GM06990 (cell line): ENCODE data around the gene FSTL4.

ENCODE experiments used
- DNase-seq: peaks from one replicate; pipeline ENCODE4 v3.0.0-alpha.2; 2011; ENCODE audit not compliant: insufficient read length; ENCODE audit errors: extremely low read depth
- H3K27me3 ChIP-seq: replicated peaks from 2 replicates; pipeline ENCODE4 v1.6.0; 2011; ENCODE audit warnings: low read length; ENCODE audit not compliant: control insufficient read depth, insufficient read depth
- H3K36me3 ChIP-seq: 2 replicates; pipeline ENCODE4 v1.5.1; 2011; ENCODE audit warnings: low read length; ENCODE audit not compliant: control insufficient read depth, insufficient read depth
- H3K4me3 ChIP-seq: replicated peaks from 2 replicates; pipeline ENCODE4 v1.5.1; 2011; ENCODE audit warnings: low read depth, mild to moderate bottlenecking, control low read depth, low read length
- CTCF ChIP-seq: IDR thresholded peaks from 2 replicates; pipeline ENCODE4 v1.5.1; 2011; ENCODE audit warnings: low read length, control low read depth, mild to moderate bottlenecking, inconsistent platforms; ENCODE audit not compliant: insufficient read depth, poor library complexity, severe bottlenecking

Gene FSTL4

DNA sequence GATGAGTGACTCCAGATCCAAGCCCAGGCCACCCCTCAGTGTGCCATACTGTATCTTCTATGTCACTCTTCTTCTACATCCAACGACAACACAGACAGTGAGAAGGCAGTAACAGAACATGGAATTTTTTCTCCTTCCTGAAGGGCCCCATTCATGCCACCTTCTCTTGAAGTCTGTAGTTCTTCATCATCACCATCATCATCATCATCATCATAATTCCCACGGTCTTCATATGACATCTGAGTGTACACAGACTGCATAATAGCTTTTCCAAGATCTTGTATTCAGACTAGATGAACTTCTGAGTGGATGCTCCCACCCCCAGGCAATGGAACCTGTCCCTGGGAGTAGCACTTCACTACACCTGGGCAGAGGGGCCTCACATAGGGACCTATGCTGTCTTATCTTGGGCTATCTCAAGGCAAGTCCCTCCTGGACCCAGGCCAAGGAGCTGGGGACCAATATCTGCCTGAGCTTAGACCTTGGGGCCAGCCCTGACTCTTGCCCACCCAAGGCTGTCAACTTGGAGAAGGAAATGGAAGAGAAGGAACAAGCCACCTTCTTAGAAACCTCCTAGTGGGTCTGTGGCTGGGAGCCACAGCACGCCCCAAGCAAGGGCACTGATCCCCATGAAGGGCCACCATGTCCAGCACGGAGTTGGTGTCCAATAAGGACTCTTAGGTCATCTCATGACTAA, 159.1 kb downstream of the FSTL4 start:
- no peak for TF ChIP-seq CTCF
- H3K4me3 ChIP-seq, result no peak overlapping the region
- H3K27me3 ChIP-seq, result no peaks in the 10 kb centered on the region; the same call in none of the 2 replicates
- H3K36me3 ChIP-seq, result no peaks in the 10 kb centered on the region
- DNase-seq, result no peak

- no peak for DNase-seq
- no peak for TF ChIP-seq CTCF
- Histone ChIP-seq H3K36me3 (no peaks in the 10 kb centered on the region), H3K4me3 (no peak overlapping the region), H3K27me3 (no peaks in the 10 kb centered on the region; the same call in none of the 2 replicates)
Observed at GRCh38 chr5:133451926-133452325, 160.4 kb downstream of the FSTL4 start.

GRCh38 chr5:133450286-133450685, 162.1 kb downstream of the FSTL4 start:
- Histone ChIP-seq H3K27me3 (no peaks in the 10 kb centered on the region; the same call in none of the 2 replicates), H3K36me3 (no peaks in the 10 kb centered on the region), H3K4me3 (no peak overlapping the region)
- DNase-seq, result no peak
- no peak for TF ChIP-seq CTCF

- no peaks in the 10 kb centered on the region; the same call in none of the 2 replicates for H3K27me3 ChIP-seq
- no peak overlapping the region for H3K4me3 ChIP-seq
- H3K36me3 ChIP-seq, result no peaks in the 10 kb centered on the region
- no peak for DNase-seq
- TF ChIP-seq CTCF, result no peak
Observed at GRCh38 chr5:133449181-133449580, 163.2 kb downstream of the FSTL4 start.

GRCh38 chr5:133446440-133446839, 165.9 kb downstream of the FSTL4 start:
- Histone ChIP-seq H3K36me3 (no peaks in the 10 kb centered on the region), H3K4me3 (no peak overlapping the region), H3K27me3 (no peaks in the 10 kb centered on the region; the same call in none of the 2 replicates)
- no peak for DNase-seq
- no peak for TF ChIP-seq CTCF
